HL-60/S4 treated with phorbol 12-myristate 13-acetate at 8.2 ng/mL for 4 days and 3 days (cell line): ENCODE results near the gene CENPC.
"Not testable (repeated sequence)": the region's sequence is repeated elsewhere in the genome, so short reads cannot be mapped to it uniquely, and the experiment has no call there.

Experiments
- in situ Hi-C: fragments of 300-500 bp; cut with MboI; formaldehyde crosslinking; loops from 2 replicates; pipeline ENCODE4 v1.15.0; 2022; ENCODE audit warnings: low sequenced_read_pairs

The CENPC gene

DNA sequence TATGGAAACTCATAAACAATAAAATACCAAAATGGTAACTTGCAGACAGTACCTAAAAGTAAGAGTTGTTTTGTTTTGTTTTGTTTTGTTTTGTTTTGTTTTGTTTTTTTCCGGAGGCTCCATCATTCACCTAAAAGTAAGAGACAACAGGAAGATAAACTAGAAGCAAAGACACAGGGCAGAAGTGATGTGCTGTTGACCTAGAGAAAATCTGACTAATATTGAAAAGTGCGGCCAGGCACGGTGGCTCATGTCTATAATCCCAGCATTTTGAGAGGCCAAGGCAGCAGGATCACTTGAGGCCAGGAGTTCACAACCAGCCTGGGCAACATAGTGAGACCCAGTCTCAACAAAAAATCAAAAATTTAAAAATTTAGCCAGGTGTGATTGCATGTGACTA, 5.6 kb upstream of the CENPC start:
- in situ Hi-C loops: no loop called here

DNA sequence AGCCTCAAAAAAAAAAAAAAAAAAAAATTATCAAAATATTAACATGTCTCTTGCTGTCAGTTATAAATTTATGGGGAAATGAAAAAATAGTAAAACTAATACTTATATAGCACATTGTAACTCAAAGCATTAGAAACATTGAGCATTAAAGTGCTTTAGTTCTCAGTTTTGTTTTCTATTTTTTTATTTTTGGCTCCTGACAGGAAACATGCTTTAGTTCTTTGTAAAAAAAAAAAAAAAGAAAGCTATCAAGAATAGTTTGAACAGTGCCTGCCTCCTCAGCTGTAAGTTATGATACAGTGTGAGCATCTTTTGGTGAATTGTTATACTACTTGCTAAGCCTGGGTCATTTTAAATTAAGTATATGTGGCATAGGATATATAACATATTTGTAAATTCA, 5.1 kb upstream of the CENPC start:
- in situ Hi-C loops: no loop called here

DNA sequence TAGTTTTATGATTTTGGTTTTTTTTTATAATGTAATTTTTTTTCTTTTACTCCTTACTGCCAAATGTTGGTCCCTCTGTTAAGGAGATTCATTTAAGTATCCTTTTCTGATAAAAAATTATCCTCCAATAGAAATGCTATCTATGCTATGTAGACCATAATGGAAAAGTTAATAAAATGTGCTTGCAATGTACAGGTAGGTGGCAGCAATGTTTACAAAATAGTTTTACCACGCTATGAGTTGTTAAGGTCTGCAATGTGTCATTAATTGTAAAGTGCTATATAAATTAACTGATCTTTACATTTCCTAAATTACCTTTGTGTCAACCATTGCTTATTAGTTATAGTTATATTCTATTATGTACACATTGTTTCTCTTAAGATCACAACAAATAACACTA, 3.8 kb upstream of the CENPC start:
- in situ Hi-C loops: loop anchor here (25.0 kb wide), 1 partner anchor 363 kb away; no protein-coding TSS in a partner anchor

DNA sequence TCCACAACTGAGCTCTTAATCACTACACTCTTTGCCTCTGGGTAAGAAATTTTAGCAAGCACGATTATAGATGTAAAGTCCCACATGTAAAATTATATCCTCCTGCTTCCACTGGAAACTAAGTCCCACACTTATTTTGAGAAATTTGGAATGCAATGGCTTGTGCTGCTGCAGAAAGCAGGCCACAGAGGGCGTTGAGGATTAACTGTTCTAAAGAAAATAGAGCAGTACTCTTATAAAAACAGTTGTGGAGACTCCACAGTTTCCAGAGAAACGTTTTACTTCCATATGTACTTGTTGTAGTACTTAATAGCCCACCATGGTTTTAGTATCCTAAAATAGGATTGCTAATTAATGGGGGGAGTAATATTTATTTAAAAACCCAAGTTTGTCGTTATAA, 1.7 kb upstream of the CENPC start:
- in situ Hi-C loops: loop anchor here (25.0 kb wide), 1 partner anchor 365 kb away; no protein-coding TSS in a partner anchor

DNA sequence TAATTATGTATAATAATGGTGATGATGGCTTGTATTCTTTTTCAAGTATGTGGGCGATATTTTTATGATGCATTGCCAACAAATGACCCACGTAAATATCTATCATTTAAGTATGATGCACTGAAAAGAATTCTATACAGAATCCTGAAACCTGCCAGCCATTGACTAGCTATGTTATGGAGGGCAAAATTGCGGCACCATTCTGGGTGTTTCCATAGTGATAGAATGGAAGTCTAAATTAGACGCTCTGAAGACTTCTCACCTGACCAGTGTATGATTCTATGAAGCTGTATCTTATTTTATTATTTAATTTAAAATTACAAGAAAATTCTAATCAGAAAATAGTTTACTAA, 677 bp upstream of the CENPC start:
- in situ Hi-C loops: loop anchor here (25.0 kb wide), 1 partner anchor 366 kb away; no protein-coding TSS in a partner anchor

DNA sequence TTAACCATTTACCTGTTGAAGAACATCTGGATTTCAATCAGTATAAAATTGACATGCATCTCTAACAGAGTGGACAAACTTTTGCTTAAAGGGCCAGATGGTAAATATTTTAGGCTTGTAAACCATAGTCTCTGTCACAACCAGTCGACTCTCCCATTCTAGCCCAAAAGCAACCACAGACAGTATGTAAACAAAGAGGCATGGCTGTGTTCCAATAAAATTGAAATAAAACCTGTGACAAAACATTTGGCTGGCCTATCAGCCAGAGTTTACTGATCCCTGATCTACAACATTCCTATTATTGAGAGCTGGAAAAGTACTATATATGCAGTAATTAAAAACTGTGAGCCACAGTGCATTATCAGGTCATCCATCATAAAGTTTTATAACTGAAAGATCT, 3.2 kb downstream of the CENPC start:
- in situ Hi-C loops: loop anchor here (25.0 kb wide), 1 partner anchor 370 kb away; no protein-coding TSS in a partner anchor

DNA sequence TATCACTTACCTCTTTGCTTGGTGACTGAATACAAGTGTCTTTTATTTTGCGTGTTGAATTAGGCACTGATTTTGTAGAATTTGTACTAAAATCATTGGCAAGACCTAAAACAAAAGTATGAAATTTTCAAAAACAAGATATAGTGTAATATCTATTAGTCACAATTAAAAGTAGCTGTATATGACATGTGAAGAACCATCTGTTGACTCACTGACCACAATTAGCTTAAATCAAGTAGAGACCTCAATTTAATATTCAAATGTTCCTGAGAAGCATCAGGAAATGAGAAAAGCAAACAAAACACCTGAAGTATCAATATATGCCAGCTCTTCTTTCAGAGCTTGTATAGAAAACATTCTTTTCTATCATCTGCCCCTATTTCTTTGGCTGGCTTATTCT, 5.5 kb downstream of the CENPC start:
- in situ Hi-C loops: loop anchor here (25.0 kb wide), 1 partner anchor 372 kb away; no protein-coding TSS in a partner anchor

DNA sequence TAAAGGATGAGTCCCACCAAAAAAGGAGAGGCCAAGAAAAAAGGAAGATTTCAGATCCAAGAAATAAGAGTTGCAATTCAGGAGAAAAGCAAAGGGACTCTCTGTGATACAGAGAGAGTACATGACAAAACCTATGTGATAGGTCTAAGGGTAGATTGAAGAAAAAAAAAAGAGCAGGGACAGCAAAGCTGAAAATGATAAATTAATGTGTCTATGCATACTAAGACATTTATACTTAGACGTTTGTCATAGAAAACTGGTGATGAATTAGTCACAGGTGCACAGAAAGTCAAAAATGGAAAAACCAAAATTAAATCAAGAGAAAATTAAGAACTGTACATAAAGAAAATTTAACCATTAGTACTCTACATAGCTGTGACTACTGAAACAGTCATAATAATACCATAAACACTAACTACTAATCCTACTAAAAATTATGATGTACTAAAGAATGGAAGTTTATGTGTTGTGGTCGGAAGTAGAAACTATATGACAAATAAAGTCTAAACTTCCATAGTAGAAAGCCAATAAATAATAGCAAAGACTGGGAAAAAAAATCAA, 9.9 kb downstream of the CENPC start:
- in situ Hi-C loops: loop anchor here (25.0 kb wide), 1 partner anchor 377 kb away; no protein-coding TSS in a partner anchor

DNA sequence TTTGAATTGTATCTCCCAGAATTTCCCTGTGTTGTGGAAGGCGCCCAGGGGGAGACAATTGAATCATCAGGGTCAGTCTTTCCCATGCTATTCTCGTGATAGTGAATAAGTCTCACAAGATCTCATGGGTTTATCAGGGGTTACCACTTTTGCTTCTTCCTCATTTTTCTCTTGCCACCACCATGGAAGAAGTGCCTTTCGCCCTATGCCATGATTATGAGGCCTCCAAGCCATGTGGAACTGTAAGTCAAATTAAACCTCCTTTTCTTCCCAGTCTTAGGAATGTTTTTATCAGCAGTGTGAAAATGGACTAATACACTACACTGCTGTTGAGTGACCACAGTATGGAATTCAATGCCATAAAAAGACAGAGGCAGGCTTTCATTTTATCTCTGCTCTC, 12.2 kb downstream of the CENPC start:
- in situ Hi-C loops: loop anchor here (25.0 kb wide), 1 partner anchor 379 kb away; no protein-coding TSS in a partner anchor

DNA sequence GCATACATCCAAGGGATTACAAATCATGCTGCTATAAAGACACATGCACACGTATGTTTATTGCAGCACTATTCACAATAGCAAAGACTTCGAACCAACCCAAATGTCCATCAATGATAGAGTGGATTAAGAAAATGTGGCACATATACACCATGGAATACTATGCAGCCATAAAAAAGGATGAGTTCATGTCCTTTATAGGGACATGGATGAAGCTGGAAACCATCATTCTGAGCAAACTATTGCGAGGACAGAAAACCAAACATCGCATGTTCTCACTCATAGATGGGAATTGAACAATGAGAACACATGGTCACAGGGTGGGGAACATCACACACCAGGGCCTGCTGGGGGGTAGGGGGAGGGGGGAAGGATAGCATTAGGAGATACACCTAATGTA, 12.9 kb downstream of the CENPC start:
- in situ Hi-C loops: loop anchor here (25.0 kb wide), 1 partner anchor 380 kb away; no protein-coding TSS in a partner anchor

DNA sequence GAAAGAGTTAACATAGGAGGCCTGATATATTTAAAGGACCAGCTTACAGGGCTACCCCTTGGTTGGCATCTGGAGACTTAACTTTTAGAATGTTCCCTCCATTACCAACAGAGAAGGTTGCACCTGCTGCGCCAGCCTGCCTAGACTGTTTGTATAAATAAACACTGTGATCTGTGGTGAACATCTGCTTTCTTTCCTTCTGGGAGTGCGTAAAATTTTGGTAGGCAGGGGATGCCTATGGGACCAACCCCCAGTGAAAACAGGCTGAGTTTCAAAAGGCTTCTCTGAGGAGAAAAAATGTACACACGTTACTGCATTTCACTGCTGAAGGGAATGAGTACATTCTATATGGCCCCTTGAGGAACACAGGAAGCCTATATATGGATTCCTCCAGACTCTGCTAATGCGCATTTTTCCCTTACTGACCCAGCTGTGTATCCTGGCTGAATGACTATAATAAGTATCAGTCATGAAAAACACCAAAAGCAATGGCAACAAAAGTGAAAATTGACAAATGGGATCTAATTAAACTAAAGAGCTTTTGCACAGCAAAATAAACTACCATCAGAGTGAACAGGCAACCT, 13.8 kb downstream of the CENPC start:
- in situ Hi-C loops: loop anchor here (25.0 kb wide), 1 partner anchor 381 kb away; no protein-coding TSS in a partner anchor

DNA sequence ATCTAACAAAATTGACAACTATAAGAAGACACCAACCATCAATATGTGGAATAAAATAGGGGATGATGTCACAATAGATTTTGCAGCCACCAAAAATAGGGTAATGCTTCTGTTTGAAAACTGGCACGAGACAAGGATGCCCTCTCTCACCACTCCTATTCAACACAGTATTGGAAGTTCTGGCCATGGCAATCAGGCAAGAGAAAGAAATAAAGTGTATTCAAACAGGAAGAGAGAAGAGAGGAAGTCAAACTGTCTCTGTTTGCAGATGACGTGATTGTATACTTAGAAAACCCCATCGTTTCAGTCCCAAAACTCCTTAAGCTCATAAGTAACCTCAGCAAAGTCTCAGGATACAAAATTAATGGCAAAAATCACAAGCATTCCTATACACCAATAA, 21.2 kb downstream of the CENPC start:
- in situ Hi-C loops: not testable (repeated sequence)

DNA sequence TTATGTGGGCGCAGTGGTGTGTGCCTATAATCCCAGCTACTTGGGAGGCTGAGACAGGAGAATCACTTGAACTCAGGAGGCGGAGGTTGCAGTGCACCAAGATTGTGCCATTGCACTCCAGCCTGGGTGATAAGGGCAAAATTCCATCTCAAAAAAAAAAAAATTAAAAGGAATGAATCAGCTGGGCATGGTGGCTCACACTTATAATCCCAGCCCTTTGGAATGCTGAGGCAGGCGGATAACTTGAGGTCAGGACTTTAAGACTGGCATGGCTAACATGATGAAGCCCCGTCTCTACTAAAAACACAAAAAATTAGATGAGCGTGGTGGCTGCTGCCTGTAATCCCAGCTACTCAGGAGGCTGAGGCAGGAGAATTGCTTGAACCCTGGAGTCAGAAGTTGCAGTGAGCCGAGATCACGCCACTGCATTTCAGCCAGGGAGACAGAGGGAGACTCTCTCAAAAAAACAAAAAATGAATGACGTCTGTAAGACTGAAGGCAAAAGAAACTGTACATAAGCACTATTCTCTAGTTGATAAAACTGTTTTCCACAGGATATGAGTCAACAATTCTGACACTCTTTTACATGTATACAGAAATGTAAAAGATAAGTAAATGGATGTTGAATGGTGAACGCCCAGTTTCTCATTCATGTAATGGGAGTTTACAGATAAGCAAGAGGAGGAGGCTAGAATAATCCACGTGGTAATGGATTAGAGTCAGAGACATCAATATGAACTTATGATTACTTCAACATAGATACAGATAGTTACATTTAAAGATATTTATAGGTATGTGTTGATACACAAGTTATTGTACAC, 22.2 kb downstream of the CENPC start:
- in situ Hi-C loops: no loop called here

DNA sequence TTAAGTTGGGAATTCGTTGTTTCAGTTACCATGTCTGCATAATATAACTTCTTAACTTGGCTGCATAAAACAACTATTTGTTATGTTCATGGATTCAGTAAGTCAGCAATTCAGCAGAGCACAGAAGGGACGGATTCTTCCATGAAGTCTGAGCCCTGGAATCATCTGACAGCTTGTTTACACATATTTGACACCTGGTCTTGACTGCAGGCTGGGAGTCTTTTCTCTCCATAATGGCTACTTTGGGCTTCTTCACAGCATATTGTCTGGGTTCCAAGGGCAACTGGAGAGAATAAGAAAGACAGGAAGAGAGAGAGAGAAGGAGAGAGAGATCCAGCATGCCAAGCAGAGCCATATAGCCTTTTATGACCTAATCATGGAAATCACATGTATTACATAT, 23.1 kb downstream of the CENPC start:
- in situ Hi-C loops: no loop called here

DNA sequence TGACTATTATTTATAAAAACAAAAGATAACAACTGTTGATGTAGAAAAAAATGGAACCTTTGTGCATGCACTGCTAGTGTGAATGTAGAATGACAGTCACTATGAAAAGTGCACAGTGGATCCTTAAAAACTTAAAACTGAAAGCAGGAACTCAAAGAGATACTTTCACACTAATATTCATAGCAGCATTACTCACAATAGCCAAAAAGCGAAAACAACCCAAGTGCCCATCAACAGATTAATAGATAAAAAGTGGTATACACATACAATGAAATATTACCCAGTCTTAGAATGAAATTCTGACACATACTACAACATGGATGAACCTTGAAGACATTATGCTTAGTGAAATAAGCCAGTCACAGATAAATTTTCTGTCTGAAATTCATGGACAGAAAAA, 23.8 kb downstream of the CENPC start:
- in situ Hi-C loops: no loop called here

DNA sequence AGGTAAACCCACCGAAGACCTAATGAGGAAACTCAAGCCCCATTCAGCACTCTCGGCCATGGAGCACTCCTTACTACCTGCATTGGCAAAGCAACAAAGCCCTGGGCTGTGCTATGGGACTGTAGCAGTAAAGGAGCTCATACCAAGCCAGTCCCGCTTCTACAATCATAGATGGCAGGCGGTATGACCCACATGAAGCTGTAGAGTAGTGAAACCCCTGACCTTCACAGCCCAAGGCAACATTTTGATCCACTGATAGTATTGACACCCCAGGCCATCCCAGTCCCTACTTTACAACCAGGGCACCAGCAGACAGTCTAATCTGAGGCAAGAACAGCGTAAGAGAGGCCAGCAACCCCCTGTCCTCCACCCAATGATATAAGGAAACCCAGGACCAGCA, 25.2 kb downstream of the CENPC start:
- in situ Hi-C loops: no loop called here

DNA sequence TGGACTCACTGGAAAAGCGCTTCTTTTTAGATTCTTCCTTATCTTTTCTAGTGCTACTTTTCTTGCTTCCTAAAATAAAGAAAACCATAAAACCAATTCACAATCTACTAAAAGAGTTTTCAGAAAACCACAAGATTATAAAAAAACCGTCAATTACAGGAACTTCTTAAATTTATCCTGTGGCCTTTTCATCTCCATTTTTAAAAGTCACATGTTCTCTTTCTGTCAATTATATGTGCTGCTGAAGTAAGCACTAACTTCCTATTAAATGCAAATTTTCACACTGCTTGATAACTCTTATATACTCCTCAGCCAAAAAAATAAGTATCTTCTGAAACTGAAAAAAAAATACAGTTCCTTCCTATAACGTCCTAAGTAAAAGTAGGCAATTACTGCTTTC, 32.8 kb downstream of the CENPC start:
- in situ Hi-C loops: no loop called here

DNA sequence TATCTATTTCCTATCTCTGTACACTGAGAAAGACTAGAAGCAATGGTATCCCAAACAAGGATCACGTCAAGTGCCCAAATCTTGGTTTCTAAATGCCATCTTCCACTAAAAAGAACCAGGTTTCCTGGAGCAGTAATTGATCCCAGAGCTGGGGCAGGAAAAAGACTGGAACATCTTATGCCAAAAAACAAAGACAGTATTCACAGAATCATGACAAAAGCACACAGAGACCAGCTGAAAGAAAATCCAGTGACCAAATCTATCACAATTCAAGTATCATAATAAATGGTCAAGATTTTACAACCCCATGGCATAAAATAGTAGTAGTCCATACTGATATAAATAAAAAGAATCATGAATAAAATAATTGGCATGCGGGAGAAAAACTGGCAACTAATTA, 44.9 kb downstream of the CENPC start:
- in situ Hi-C loops: no loop called here

DNA sequence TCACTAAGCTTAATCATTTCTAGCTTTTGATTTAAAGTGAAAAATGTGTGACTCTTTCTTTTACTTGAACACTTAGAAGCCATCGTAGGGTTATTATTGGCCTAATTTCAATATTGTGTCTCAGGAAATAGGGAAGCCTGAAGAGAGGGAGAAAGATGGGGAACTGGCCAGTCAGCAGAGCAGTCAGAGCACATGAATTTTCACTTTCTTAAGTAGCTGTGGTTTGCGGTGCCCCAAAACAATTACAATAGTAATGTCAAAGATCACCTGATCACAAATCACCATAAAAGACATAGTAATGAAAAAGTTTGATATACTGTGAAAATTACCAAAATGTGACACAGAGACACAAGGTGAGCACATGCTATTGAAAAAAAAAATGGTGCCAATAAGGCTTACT, 45.5 kb downstream of the CENPC start:
- in situ Hi-C loops: no loop called here

DNA sequence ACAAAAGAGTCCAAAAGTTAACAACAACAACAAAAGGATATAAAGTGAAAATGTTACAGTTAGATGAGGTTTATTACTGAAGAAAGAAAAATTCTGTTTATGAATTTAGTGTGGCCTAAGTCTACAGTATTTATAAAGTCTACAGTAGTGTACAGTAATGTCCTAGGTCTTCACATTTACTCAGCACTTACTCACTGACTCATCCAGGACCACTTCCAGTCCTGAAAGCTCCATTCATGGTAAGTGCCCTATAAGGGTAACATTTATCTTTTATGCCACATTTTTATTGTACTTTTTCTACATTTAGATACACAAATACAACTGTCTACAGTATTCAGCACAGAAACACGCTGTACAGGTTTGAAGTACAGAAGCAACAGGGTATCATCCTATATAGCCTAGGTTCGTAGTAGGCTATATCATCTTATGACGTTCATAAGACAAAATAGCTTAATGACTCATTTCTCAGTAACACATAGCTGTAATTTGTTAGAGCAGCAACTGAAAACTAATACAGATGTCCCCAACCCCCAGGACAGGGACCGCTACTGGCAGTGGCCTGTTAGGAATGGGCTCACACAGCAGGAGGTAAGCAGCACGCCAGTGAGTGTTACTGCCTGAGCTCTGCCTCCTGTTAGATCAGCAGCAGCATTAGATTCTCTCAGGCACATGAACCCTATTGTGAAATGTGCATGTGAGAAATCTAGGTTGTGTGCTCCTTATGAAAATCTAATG, 61.3 kb downstream of the CENPC start:
- in situ Hi-C loops: no loop called here

DNA sequence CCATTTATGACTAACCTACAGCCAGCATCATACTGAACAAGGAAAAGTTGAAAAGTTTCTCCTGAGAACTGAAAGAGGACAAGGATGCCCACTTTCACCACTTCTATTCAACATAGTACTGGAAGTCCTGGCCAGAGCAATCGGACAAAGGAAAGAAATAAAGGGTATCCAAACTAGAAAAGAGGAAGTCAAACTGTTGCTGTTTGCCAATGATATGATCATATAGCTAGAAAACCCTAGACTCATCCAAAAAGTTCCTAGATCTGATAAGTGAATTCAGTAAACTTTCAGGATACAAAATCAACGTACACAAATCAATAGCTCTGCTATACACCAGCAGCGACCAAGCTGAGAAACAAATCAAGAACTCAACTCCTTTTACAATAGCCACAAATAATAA, 64.5 kb downstream of the CENPC start:
- in situ Hi-C loops: no loop called here
